ENCODE measurements around the gene GKN2.
A peak's percentile ranks its signal among the peaks of the same experiment; 100 is the strongest.

Gene GKN2

DNA sequence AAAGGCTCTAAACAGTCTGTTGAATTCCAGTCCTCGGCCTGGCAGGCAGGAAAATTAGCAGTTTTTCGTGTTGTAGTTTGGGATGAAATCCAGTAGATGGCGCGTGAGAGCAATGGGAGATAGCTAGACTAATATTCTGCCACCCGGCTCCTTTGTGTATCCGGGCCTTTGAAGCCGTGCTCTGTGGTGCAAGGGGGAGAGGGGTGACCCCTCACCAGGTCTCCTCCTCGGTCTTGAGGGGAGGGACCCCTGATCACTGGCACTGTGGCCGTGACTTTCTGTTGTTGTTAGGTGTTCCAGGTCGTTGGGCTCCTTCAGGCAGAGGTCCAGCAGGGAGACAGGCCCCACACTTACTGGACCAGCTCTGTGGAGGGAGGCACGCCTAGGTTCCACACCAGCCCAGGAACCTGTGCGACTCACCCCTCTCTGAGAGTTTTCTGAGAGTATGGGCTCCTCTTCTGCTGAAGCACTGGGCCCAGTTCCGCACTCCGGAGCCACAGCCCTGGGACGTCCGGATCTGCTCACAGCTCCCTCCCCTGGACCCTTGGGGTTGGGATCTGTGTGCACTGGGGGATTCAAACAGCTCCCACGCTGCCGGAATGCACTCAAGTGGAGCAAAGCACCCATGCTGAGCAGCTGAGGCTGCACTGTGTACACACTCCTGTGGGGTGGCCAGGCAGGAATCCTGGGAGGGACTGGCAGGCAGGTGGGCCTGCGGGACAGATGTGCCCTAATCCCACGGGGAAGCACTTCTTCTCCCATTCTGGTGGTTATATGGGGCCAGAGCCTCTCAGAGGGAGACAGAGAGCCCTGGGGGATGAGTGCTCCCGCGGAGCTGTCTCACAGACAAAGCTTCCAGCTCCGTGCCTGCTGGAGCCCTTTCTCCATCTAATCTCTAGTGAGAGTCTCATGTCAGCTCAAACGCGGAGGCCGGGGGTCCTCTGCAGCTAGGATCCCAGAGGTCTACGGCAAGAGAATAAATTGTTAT, 8.8 kb downstream of the GKN2 start:
- WGBS (ENCODE audit: insufficient coverage), result 50% methylated on average over 22 of the region's 27 CpGs
- peak; percentile 42 to 73 (median 63) for DNase-seq
- H3K27me3 ChIP-seq (replicated peaks in 2 of 5; ENCODE audit: control insufficient read depth in 4 of 5, insufficient read depth in 5 of 5, low read length in 4 of 5), result no peaks in the 10 kb centered on the region
- ChIA-PET CTCF (interaction anchor here (0.7 to 3.4 kb wide), 15 partner anchors 8 to 481 kb away, joined by 3 to 19 read pairs (median 4); no protein-coding TSS in a partner anchor), POLR2A (interaction anchor here (0.6 kb wide), 1 partner anchor 370 kb away, joined by 3 read pairs; no protein-coding TSS in a partner anchor)
- peaks cover 0 to 2% (median 0%) of the 10 kb centered on the region in 5 experiments for H3K9me3 ChIP-seq (ENCODE audit: control extremely low read depth in 1 of 5, control insufficient read depth in 4 of 5, insufficient read depth in 2 of 5, low read depth in 1 of 5, low read length in 4 of 5)
- H3K4me1 ChIP-seq (ENCODE audit: control extremely low read depth in 1 of 4, control insufficient read depth in 4 of 4, insufficient read depth in 4 of 4, low read length in 3 of 4), result peaks cover 0 to 2% (median 0%) of the 10 kb centered on the region in 4 experiments
- H3K36me3 ChIP-seq (ENCODE audit: control insufficient read depth in 4 of 4, insufficient read depth in 4 of 4, low read length in 3 of 4), result no peaks in the 10 kb centered on the region
- no peak overlapping the region for H3K27ac ChIP-seq (ENCODE audit: insufficient read depth in 1 of 2, low read depth in 1 of 2, low read length in 2 of 2, poor library complexity in 1 of 2, severe bottlenecking in 2 of 2)
- H3K4me3 ChIP-seq (ENCODE audit: control insufficient read depth in 1 of 7, extremely low read depth in 1 of 7, insufficient read depth in 4 of 7, low read depth in 2 of 7, low read length in 6 of 7), result no peak overlapping the region

DNA sequence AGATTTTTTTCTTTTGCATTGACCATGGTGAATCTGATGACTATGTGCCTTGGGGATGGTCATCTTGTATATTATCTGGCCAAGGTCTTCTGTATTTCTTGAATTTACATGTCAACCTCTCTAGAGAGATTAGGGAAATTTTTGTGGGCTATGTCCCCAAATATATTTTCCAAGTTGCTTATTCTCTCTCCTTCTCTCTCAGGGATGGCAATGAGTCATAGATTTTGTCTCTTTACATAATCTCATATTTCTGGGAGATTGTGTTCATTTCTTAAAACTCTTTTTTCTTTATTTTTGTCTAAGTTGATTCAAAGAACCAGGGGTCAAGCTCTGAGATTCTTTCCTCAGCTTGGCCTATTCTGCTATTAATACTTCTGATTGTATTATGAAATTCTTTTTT, 9.9 kb downstream of the GKN2 start:
- H3K4me3 ChIP-seq (ENCODE audit: control insufficient read depth in 1 of 7, extremely low read depth in 1 of 7, insufficient read depth in 4 of 7, low read depth in 2 of 7, low read length in 6 of 7), result no peak overlapping the region
- peak in 1 of 3 donors; percentile 3 for DNase-seq
- H3K36me3 ChIP-seq (ENCODE audit: control insufficient read depth in 4 of 4, insufficient read depth in 4 of 4, low read length in 3 of 4), result no peaks in the 10 kb centered on the region
- H3K27ac ChIP-seq (ENCODE audit: insufficient read depth in 1 of 2, low read depth in 1 of 2, low read length in 2 of 2, poor library complexity in 1 of 2, severe bottlenecking in 2 of 2), result no peak overlapping the region
- H3K4me1 ChIP-seq (ENCODE audit: control extremely low read depth in 1 of 4, control insufficient read depth in 4 of 4, insufficient read depth in 4 of 4, low read length in 3 of 4), result no peaks in the 10 kb centered on the region
- ChIA-PET POLR2A (no interaction called here), CTCF (interaction anchor here (1.0 to 3.4 kb wide), 12 partner anchors 9 to 479 kb away, joined by 3 to 19 read pairs (median 5); no protein-coding TSS in a partner anchor)
- peaks cover 0 to 2% (median 0%) of the 10 kb centered on the region in 5 experiments for H3K9me3 ChIP-seq (ENCODE audit: control extremely low read depth in 1 of 5, control insufficient read depth in 4 of 5, insufficient read depth in 2 of 5, low read depth in 1 of 5, low read length in 4 of 5)
- no peaks in the 10 kb centered on the region for H3K27me3 ChIP-seq (replicated peaks in 2 of 5; ENCODE audit: control insufficient read depth in 4 of 5, insufficient read depth in 5 of 5, low read length in 4 of 5)

DNA sequence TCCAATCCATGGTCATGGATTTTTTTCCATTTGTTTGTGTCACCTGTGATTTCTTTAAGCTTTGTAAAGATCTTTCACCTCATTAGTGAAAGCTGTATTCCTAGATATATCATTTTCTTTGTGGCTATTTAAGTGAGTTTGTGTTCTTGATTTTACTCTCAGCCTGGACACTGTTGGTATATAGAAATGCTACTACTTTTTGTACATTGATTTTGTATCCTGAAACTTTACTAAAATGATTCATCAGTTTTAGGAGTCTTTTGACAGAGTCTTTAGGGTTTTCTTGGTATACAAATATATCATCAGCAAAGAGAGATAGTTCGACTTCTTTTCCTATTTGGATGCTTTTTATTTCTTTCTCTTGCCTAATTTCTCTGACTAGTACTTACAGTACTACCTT, 12.3 kb downstream of the GKN2 start:
- WGBS (ENCODE audit: insufficient coverage), result no CpG with 5 or more reads among the region's 1 CpG
- CTCF ChIA-PET, result interaction anchor here (1.0 kb wide), 2 partner anchors 15 to 231 kb away, joined by 3 to 4 read pairs; no protein-coding TSS in a partner anchor
- POLR2A ChIA-PET, result no interaction called here

DNA sequence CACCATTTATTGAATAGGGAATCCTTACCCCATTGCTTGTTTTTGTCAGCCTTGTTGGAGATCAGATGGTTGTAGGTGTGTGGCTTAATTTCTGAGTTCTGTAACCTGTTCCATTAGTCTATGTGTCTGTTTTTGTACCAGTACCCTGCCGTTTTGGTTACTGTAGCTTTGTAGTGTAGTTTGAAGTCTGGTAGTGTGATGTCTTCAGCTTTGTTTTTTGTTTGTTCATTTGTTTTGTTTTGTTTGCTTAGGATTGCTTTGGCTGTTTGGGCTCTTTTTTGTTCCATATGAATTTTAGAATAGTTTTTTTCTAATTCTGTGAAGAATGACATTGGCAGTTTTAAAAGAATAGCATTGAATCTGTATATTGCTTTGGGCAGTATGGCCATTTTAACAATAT, 12.7 kb downstream of the GKN2 start:
- ChIA-PET POLR2A (no interaction called here), CTCF (interaction anchor here (1.0 kb wide), 1 partner anchor 231 kb away, joined by 4 read pairs; no protein-coding TSS in a partner anchor)
- Histone ChIP-seq H3K4me1 (ENCODE audit: control extremely low read depth in 1 of 4, control insufficient read depth in 4 of 4, insufficient read depth in 4 of 4, low read length in 3 of 4) (no peaks in the 10 kb centered on the region), H3K27me3 (replicated peaks in 2 of 5; ENCODE audit: control insufficient read depth in 4 of 5, insufficient read depth in 5 of 5, low read length in 4 of 5) (no peaks in the 10 kb centered on the region), H3K27ac (ENCODE audit: insufficient read depth in 1 of 2, low read depth in 1 of 2, low read length in 2 of 2, poor library complexity in 1 of 2, severe bottlenecking in 2 of 2) (no peak overlapping the region), H3K4me3 (ENCODE audit: control insufficient read depth in 1 of 7, extremely low read depth in 1 of 7, insufficient read depth in 4 of 7, low read depth in 2 of 7, low read length in 6 of 7) (no peak overlapping the region), H3K36me3 (ENCODE audit: control insufficient read depth in 4 of 4, insufficient read depth in 4 of 4, low read length in 3 of 4) (no peaks in the 10 kb centered on the region), H3K9me3 (ENCODE audit: control extremely low read depth in 1 of 5, control insufficient read depth in 4 of 5, insufficient read depth in 2 of 5, low read depth in 1 of 5, low read length in 4 of 5) (peaks cover 0 to 2% (median 0%) of the 10 kb centered on the region in 5 experiments)
- 100% methylated on average over 1 of the region's 1 CpG for WGBS (ENCODE audit: insufficient coverage)
- no peak for DNase-seq

More for the DNA sequence above, 12.3 kb downstream of the GKN2 start:
- Histone ChIP-seq H3K4me1 (ENCODE audit: control extremely low read depth in 1 of 4, control insufficient read depth in 4 of 4, insufficient read depth in 4 of 4, low read length in 3 of 4) (no peaks in the 10 kb centered on the region), H3K27ac (ENCODE audit: insufficient read depth in 1 of 2, low read depth in 1 of 2, low read length in 2 of 2, poor library complexity in 1 of 2, severe bottlenecking in 2 of 2) (no peak overlapping the region), H3K27me3 (replicated peaks in 2 of 5; ENCODE audit: control insufficient read depth in 4 of 5, insufficient read depth in 5 of 5, low read length in 4 of 5) (no peaks in the 10 kb centered on the region), H3K36me3 (ENCODE audit: control insufficient read depth in 4 of 4, insufficient read depth in 4 of 4, low read length in 3 of 4) (no peaks in the 10 kb centered on the region), H3K9me3 (ENCODE audit: control extremely low read depth in 1 of 5, control insufficient read depth in 4 of 5, insufficient read depth in 2 of 5, low read depth in 1 of 5, low read length in 4 of 5) (peaks cover 0 to 2% (median 0%) of the 10 kb centered on the region in 5 experiments), H3K4me3 (ENCODE audit: control insufficient read depth in 1 of 7, extremely low read depth in 1 of 7, insufficient read depth in 4 of 7, low read depth in 2 of 7, low read length in 6 of 7) (no peak overlapping the region)
- no peak for DNase-seq

DNA sequence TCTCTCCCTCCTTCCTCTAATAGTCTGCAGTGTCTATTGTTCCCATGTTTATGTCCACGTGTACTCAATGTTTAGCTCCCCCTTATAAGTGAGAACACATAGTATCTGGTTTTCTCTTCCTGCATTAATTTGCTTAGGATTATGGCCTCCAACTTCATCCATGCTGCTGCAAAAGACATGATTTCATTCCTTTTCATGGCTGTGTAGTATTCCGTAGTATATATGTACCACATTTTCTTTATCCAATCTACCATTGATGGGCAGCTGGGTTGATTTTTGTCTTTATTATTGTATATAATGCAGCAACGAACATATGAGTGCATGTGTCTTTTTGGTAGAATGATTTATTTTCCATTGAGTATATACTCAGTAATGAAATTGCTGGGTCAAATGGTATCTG, 13.8 kb downstream of the GKN2 start:
- Histone ChIP-seq H3K4me1 (ENCODE audit: control extremely low read depth in 1 of 4, control insufficient read depth in 4 of 4, insufficient read depth in 4 of 4, low read length in 3 of 4) (no peaks in the 10 kb centered on the region), H3K4me3 (ENCODE audit: control insufficient read depth in 1 of 7, extremely low read depth in 1 of 7, insufficient read depth in 4 of 7, low read depth in 2 of 7, low read length in 6 of 7) (no peak overlapping the region), H3K9me3 (ENCODE audit: control extremely low read depth in 1 of 5, control insufficient read depth in 4 of 5, insufficient read depth in 2 of 5, low read depth in 1 of 5, low read length in 4 of 5) (peaks cover 0 to 2% (median 0%) of the 10 kb centered on the region in 5 experiments), H3K27me3 (replicated peaks in 2 of 5; ENCODE audit: control insufficient read depth in 4 of 5, insufficient read depth in 5 of 5, low read length in 4 of 5) (no peaks in the 10 kb centered on the region), H3K27ac (ENCODE audit: insufficient read depth in 1 of 2, low read depth in 1 of 2, low read length in 2 of 2, poor library complexity in 1 of 2, severe bottlenecking in 2 of 2) (no peak overlapping the region), H3K36me3 (ENCODE audit: control insufficient read depth in 4 of 4, insufficient read depth in 4 of 4, low read length in 3 of 4) (no peaks in the 10 kb centered on the region)
- DNase-seq, result no peak
- no CpG with 5 or more reads among the region's 3 CpGs for WGBS (ENCODE audit: insufficient coverage)
- ChIA-PET CTCF (interaction anchor here (3.4 kb wide), 1 partner anchor 12 kb away, joined by 18 read pairs; no protein-coding TSS in a partner anchor), POLR2A (no interaction called here)

DNA sequence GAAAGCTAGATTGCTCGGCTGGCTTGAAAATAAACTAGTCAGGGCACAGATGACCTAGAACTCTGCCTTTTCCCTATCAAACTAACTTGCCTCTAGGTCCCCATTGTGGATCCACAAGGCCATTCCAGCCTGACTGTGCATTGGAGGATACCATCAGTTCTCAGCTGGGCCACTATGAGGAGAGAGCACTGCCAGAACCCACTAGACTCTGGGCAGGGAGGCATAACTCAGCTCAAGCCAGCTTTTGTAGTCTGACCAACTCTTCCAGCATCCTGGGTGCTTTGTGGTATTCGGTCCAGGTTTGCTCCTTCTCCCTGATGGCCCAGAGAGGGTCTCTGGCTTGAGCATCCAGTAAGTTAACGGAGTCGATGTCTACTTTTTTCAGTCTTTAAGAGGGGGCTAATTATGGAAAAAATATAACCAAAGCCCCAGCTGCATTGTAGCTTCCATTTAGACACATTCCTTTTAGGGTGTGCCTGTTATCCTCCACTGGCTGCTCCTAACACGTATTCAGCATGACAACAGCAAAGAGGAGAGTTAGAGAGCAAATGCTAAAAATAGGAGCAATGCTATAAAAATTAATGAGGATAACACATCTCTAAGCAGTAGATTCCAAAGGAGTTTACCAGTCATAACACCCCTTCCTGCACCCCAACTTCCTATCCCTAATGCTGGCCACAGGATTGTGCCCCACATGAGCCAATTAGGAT, 15.2 kb downstream of the GKN2 start:
- no peaks in the 10 kb centered on the region for H3K36me3 ChIP-seq (ENCODE audit: control insufficient read depth in 4 of 4, insufficient read depth in 4 of 4, low read length in 3 of 4)
- 100% methylated on average over 1 of the region's 5 CpGs for WGBS (ENCODE audit: insufficient coverage)
- DNase-seq, result no peak
- no peak overlapping the region for H3K4me3 ChIP-seq (ENCODE audit: control insufficient read depth in 1 of 7, extremely low read depth in 1 of 7, insufficient read depth in 4 of 7, low read depth in 2 of 7, low read length in 6 of 7)
- ChIA-PET POLR2A (no interaction called here), CTCF (interaction anchor here (1.2 to 3.4 kb wide), 2 partner anchors 10 to 227 kb away, joined by 4 to 18 read pairs; no protein-coding TSS in a partner anchor)
- H3K4me1 ChIP-seq (ENCODE audit: control extremely low read depth in 1 of 4, control insufficient read depth in 4 of 4, insufficient read depth in 4 of 4, low read length in 3 of 4), result no peaks in the 10 kb centered on the region
- H3K9me3 ChIP-seq (ENCODE audit: control extremely low read depth in 1 of 5, control insufficient read depth in 4 of 5, insufficient read depth in 2 of 5, low read depth in 1 of 5, low read length in 4 of 5), result peaks cover 0 to 2% (median 0%) of the 10 kb centered on the region in 5 experiments
- H3K27me3 ChIP-seq (replicated peaks in 2 of 5; ENCODE audit: control insufficient read depth in 4 of 5, insufficient read depth in 5 of 5, low read length in 4 of 5), result no peaks in the 10 kb centered on the region
- no peak overlapping the region for H3K27ac ChIP-seq (ENCODE audit: insufficient read depth in 1 of 2, low read depth in 1 of 2, low read length in 2 of 2, poor library complexity in 1 of 2, severe bottlenecking in 2 of 2)

All from common myeloid progenitor, CD34-positive (primary cell).